Endothelial cell of umbilical vein (primary cell): ENCODE measurements around the gene ID1. TPM values are rescaled to one million over a fixed set of nuclear protein-coding genes. Genes with fewer than 3 reads are reported as not detected.

Source experiments
- BruUV-seq: library from RNA; stranded (reverse); fragments of 400-500 nt; replicated peaks from 2 replicates; lab custom pipeline; 2021; lab: Mats Ljungman, UMichigan
- CTCF ChIA-PET: fragments of 300-600, 350-600 bp; sonication (Branson Sonifier 250); formaldehyde crosslinking; loops from one replicate; lab custom pipeline; 2021; ENCODE audit warnings: antibody characterized with exemption, inconsistent platforms; lab: Charles Lee
- POLR2A ChIA-PET: fragments of 300-600, 350-600 bp; sonication (Branson Sonifier 250); formaldehyde crosslinking; loops from one replicate; lab custom pipeline; 2021; ENCODE audit warnings: antibody characterized with exemption, inconsistent platforms; lab: Charles Lee
- DNase-seq: peaks from one replicate; pipeline ENCODE4 v3.0.0-alpha.2; 2011; ENCODE audit warnings: low read depth, low spot score
- FAIRE-seq: peaks from 2 replicates; lab custom pipeline; 2011; peaks lifted over from hg19 to GRCh38; lab: Jason Lieb, UNC
- H2AFZ ChIP-seq: 2 replicates; pipeline ENCODE4 v1.6.0; 2012; ENCODE audit warnings: low read depth, low read length, control low read depth, inconsistent platforms
- H3K27ac ChIP-seq: 2 replicates; pipeline ENCODE4 v1.5.1; 2011; ENCODE audit warnings: low read depth, mild to moderate bottlenecking, control low read depth, low read length, moderate library complexity; ENCODE audit not compliant: insufficient read depth
- H3K27me3 ChIP-seq, 2 experiments: 2 replicates each; pipeline versions ENCODE4 v1.6.0 to v1.6.1; 2011; ENCODE audit warnings: low read length in 2 of 2, mixed read lengths in 1 of 2; ENCODE audit not compliant: control insufficient read depth in 2 of 2, insufficient read depth in 2 of 2
- H3K36me3 ChIP-seq, 2 experiments: 2 replicates in 1 of 2; 3 replicates in 1 of 2; pipeline ENCODE4 v1.5.1; 2011; ENCODE audit warnings: low read length in 2 of 2, mild to moderate bottlenecking in 1 of 2, moderate library complexity in 1 of 2; ENCODE audit not compliant: control insufficient read depth in 2 of 2, insufficient read depth in 2 of 2; ENCODE audit errors: extremely low read depth in 1 of 2
- H3K4me1 ChIP-seq: 3 replicates; pipeline ENCODE4 v1.5.1; 2011; ENCODE audit warnings: mild to moderate bottlenecking, low read length; ENCODE audit not compliant: control insufficient read depth, insufficient read depth; ENCODE audit errors: extremely low read depth
- H3K4me2 ChIP-seq: 2 replicates; pipeline ENCODE4 v1.6.1; 2011; ENCODE audit warnings: low read length, control low read depth, mixed read lengths; ENCODE audit not compliant: insufficient read depth
- H3K4me3 ChIP-seq, 3 experiments: fragments of 200-600 bp in 1 of 3; sonication (generic), shearing (Covaris generic) in 1 of 3; replicated peaks in 1 of 3; 2 replicates each; pipeline ENCODE4 v1.5.1; 2011 to 2016; ENCODE audit warnings: control low read depth in 3 of 3, low read length in 3 of 3, mild to moderate bottlenecking in 2 of 3, inconsistent platforms in 1 of 3, low read depth in 1 of 3, moderate library complexity in 1 of 3; ENCODE audit not compliant: insufficient read depth in 1 of 3
- H3K79me2 ChIP-seq: 2 replicates; pipeline ENCODE4 v1.6.0; 2012; ENCODE audit warnings: low read length, inconsistent platforms; ENCODE audit not compliant: control insufficient read depth, insufficient read depth
- H3K9ac ChIP-seq: replicated peaks from 2 replicates; pipeline ENCODE3; 2011; ENCODE audit warnings: low read length, control low read depth; ENCODE audit not compliant: insufficient read depth; ENCODE audit errors: extremely low read depth
- H3K9me1 ChIP-seq: replicated peaks from 3 replicates; pipeline ENCODE4 v1.6.0; 2011; ENCODE audit warnings: mild to moderate bottlenecking, low read length; ENCODE audit not compliant: control insufficient read depth, insufficient read depth; ENCODE audit errors: extremely low read depth
- H3K9me3 ChIP-seq: replicated peaks from 2 replicates; pipeline ENCODE4 v1.5.1; 2012; ENCODE audit warnings: low read length, inconsistent platforms; ENCODE audit not compliant: control insufficient read depth, insufficient read depth
- H4K20me1 ChIP-seq: replicated peaks from 2 replicates; pipeline ENCODE3; 2011; ENCODE audit warnings: mild to moderate bottlenecking, low read length; ENCODE audit not compliant: control insufficient read depth, insufficient read depth; ENCODE audit errors: extremely low read depth
- CTCF ChIP-seq, 2 donors: IDR thresholded peaks; 1 replicate in 1 of 2; 2 replicates in 1 of 2; pipeline ENCODE4 v1.5.1; 2011; ENCODE audit warnings: low read length in 2 of 2, mild to moderate bottlenecking in 2 of 2, moderate library complexity in 2 of 2, control low read depth in 1 of 2, inconsistent platforms in 1 of 2, low read depth in 1 of 2; ENCODE audit not compliant: insufficient read depth in 1 of 2; ENCODE audit errors: extremely low read depth in 1 of 2
- EZH2 ChIP-seq: IDR thresholded peaks from 2 replicates; pipeline ENCODE4 v1.6.1; 2012; ENCODE audit warnings: borderline replicate concordance, low read depth, mild to moderate bottlenecking, moderate library complexity, low read length, inconsistent platforms; ENCODE audit not compliant: severe bottlenecking
- FOS ChIP-seq: IDR thresholded peaks from 2 replicates; pipeline ENCODE4 v1.6.1; 2011; ENCODE audit warnings: mild to moderate bottlenecking, low read length, moderate library complexity, borderline replicate concordance; ENCODE audit not compliant: insufficient read depth
- GATA2 ChIP-seq: IDR thresholded peaks from 2 replicates; pipeline ENCODE4 v1.7.0; 2011; ENCODE audit warnings: low read depth, mild to moderate bottlenecking, moderate library complexity, mixed read lengths, low read length; ENCODE audit not compliant: insufficient read length, insufficient read depth
- JUN ChIP-seq: IDR thresholded peaks from 2 replicates; pipeline ENCODE4 v1.6.1; 2011; ENCODE audit warnings: borderline replicate concordance, low read depth; ENCODE audit not compliant: insufficient read length, insufficient read depth
- MAX ChIP-seq: IDR thresholded peaks from 2 replicates; pipeline ENCODE4 v1.6.1; 2011; ENCODE audit not compliant: insufficient read depth, insufficient read length
- MYC ChIP-seq: IDR thresholded peaks from one replicate; pipeline ENCODE4 v1.6.1; 2011; ENCODE audit warnings: mild to moderate bottlenecking, low read depth, low read length
- POLR2A ChIP-seq: IDR thresholded peaks from 2 replicates; pipeline ENCODE4 v1.6.1; 2012; ENCODE audit warnings: low read depth, mild to moderate bottlenecking, control low read depth, low read length
- POLR2AphosphoS5 ChIP-seq: IDR thresholded peaks from 2 replicates; pipeline ENCODE4 v1.6.1; 2012; ENCODE audit warnings: low read depth, mild to moderate bottlenecking, control low read depth, low read length, moderate library complexity; ENCODE audit not compliant: insufficient read depth
- dilution Hi-C: fragments of 300-500 bp; cut with MboI; formaldehyde crosslinking; loops from one replicate; pipeline ENCODE4 v1.15.0; 2019; ENCODE audit warnings: low sequenced_read_pairs; ENCODE audit not compliant: extremely low pct_ligation_motif_present
- intact Hi-C: fragments of 100-400 bp; cut with micrococcal nuclease; formaldehyde crosslinking; loops from one replicate; pipeline ENCODE4 v1.10.0; 2022
- polyA plus RNA-seq, 4 experiments: library from polyadenylated mRNA; depleted of rRNA in 3 of 4; stranded (reverse) in 3 of 4; unstranded in 1 of 4; fragments of >200 nt; gene quantifications; 2 replicates each; pipeline versions ENCODE4 v1.2.1 to v1.2.3, GENCODE V29; 2011 to 2012; ENCODE audit warnings: missing spikeins in 1 of 4
- total RNA-seq: library from RNA; stranded (reverse); gene quantifications from 2 replicates; pipeline ENCODE4 v1.2.3, GENCODE V29; 2021

Gene ID1
- total and polyA plus RNA-seq, 2 donors (not counting 3 experiments of a cell fraction or from before 2014, with no cell fraction given): 78.9 to 152 TPM

GRCh38 chr20:31596831-31597480 is 8.1 kb upstream of the ID1 start:
- no peak overlapping the region for H3K27ac ChIP-seq
- intact Hi-C loops: no loop called here

More at GRCh38 chr20:31596831-31597480, 8.1 kb upstream of the ID1 start:
- CTCF ChIA-PET: interaction anchor here (0.6 to 2.6 kb wide), 2 partner anchors 16 kb away, joined by 3 to 13 read pairs; no protein-coding TSS in a partner anchor
- Histone ChIP-seq H3K36me3 (no peaks in the 10 kb centered on the region), H3K9me3 (no peaks in the 10 kb centered on the region), H4K20me1 (no peaks in the 10 kb centered on the region), H3K79me2 (no peaks in the 10 kb centered on the region), H3K9me1 (no peaks in the 10 kb centered on the region), H3K9ac (no peak overlapping the region), H3K4me3 (no peak overlapping the region), H3K4me1 (peaks cover 14% of the 10 kb centered on the region), H3K27me3 (no peaks in the 10 kb centered on the region), H3K4me2 (no peak overlapping the region), H2AFZ (no peak overlapping the region)
- DNase-seq (no peak), FAIRE-seq (no peak)
- TF ChIP-seq FOS (no peak), EZH2 (no peak), POLR2A (no peak), JUN (no peak), CTCF (IDR thresholded peaks at IDR 0.05; ENCODE audit: extremely low read depth in 1 of 2, insufficient read depth in 1 of 2, low read depth in 1 of 2, low read length in 2 of 2) (no peak), GATA2 (no peak), MAX (no peak), MYC (no peak), POLR2AphosphoS5 (no peak)
- POLR2A ChIA-PET: interaction anchor here (0.9 to 2.6 kb wide), 2 partner anchors 8 to 14 kb away, joined by 10 to 12 read pairs; partner anchors contain the start of gene ID1
- dilution Hi-C loops: no loop called here
- BruUV-seq: no TSS peak
